Choroid plexus epithelial cell (primary cell): Measurements from ENCODE around the gene PRRX2.
A peak's percentile ranks its signal among the peaks of the same experiment; 100 is the strongest.

ENCODE experiments used
- DNase-seq: peaks from one replicate; pipeline ENCODE4 v3.0.0-alpha.2; 2010; ENCODE audit warnings: low read depth
- H3K4me3 ChIP-seq: 2 replicates; pipeline ENCODE4 v1.5.1; 2011; ENCODE audit warnings: low read depth, mild to moderate bottlenecking, control low read depth, low read length, moderate library complexity
- CTCF ChIP-seq: conservative IDR thresholded peaks from 2 replicates; pipeline ENCODE4 v1.5.1; 2011; ENCODE audit warnings: low read depth, mild to moderate bottlenecking, control low read depth, inconsistent platforms, low read length, moderate library complexity

The PRRX2 gene

DNA sequence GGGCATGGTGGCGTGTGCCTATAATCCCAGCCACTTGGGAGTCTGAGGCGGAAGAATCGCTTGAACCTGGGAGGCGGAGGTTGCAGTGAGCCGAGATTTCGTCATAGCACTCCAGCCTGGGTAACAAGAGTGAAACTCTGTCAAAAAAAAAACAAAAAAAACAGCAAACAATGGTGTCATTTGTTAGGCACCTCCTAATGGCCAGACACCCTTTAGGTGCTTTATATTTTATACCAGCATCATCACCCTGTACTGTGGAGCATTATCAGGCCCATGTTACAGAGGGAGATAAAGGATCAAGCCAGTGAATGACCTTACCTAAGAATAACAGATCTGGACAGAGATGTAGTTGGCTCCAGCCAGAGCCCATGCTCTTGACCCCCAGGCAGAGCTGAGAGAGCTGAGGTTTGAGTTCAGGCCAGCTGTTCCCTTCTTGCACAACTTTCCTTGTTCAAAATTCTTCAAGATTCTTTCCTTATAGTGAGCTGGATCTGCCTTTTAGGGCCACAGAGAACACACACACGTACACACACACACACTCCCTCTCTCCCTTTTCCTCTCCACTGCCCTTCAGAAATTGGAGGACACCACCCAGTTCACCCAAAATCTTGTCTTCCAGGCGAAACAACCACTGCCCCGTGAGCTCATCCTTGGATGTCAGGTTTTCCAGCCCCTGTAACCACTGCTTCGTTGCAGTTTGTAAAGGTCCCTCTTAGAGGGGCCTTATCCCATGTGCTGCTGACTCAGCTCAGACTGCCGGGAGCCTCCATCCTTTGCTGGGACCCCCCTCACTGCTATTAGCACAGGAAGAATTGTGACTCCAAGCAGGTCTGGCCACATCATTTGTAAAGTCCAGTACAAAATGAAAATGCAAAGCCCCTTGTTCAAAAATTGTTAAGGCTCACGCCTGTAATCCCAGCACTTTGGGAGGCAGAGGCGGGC lies 97.8 kb downstream of the PRRX2 start:
- no peak for TF ChIP-seq CTCF
- peak; percentile 93 for DNase-seq

DNA sequence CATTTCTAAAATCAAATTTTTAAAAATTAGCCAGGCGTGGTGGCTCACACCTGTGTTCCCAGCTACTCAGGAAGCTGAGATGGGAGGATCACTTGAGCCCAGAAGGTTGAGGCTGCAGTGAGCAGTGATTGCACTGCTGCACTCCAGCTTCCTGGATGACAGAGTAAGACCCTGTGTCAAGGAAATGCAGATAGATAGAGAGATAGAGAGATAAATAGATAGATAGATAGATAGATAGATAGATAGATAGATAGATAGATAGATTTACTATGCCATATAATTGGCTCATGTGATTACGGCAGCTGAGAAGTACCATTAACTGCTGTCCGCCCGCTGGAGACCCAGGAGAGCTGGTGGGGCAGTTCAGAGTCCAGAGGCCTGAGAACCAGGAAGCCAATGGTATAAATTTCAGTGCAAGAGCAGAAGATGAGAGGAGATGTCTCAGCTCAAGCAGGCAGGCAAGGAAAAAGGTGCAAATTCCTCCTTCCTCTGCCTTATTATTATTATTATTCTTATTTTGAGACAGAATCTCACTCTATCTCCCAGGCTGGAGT lies 100.4 kb downstream of the PRRX2 start:
- no peak for DNase-seq
- TF ChIP-seq CTCF, result no peak
- no peak overlapping the region for H3K4me3 ChIP-seq

More for the DNA sequence above, 97.8 kb downstream of the PRRX2 start:
- no peak overlapping the region for H3K4me3 ChIP-seq

- H3K4me3 ChIP-seq, result no peak overlapping the region
- no peak for TF ChIP-seq CTCF
- DNase-seq, result no peak
Observed at GRCh38 chr9:129768486-129768885, 103.0 kb downstream of the PRRX2 start.

DNA sequence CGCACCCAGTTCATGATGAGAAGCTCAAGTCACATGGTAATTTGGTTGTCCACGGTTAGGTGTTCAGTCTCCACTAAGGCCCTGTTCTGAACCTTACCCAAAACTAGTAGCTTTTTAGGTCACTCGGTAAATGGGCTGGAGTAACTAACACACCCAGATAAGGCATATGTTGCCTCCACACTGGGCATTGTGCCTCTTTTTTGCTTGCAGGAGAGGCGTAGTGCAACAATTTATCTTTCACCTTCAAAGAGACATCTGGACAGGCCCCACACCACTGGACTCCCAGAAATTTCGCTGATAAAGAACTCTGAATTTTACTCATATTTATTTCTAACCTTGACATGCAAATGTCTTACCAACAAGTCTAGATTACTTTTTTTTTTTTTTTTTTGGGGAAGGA lies 104.2 kb downstream of the PRRX2 start:
- H3K4me3 ChIP-seq, result no peak overlapping the region
- DNase-seq, result no peak
- TF ChIP-seq CTCF, result no peak

- DNase-seq, result no peak
- no peak for TF ChIP-seq CTCF
- H3K4me3 ChIP-seq, result no peak overlapping the region
Observed at GRCh38 chr9:129770741-129771140, 105.3 kb downstream of the PRRX2 start.
